ENCODE results near the gene C12orf60.

- TF ChIP-seq ATF2 (tag by site-specific recombination; IDR thresholded peaks at IDR 0.05; ENCODE audit: low read depth) (no peak), CTCF (tag by site-specific recombination; IDR thresholded peaks at IDR 0.05) (no peak), MZF1 (tag by site-specific recombination; IDR thresholded peaks at IDR 0.05; ENCODE audit: borderline replicate concordance) (no peak), ZNF155 (tag by site-specific recombination; IDR thresholded peaks at IDR 0.05) (no peak), BCL6B (tag by site-specific recombination; IDR thresholded peaks at IDR 0.05) (no peak), MEIS1 (CRISPR knock-in tag; IDR thresholded peaks at IDR 0.05; ENCODE audit: borderline replicate concordance) (no peak), KLF9 (tag by site-specific recombination; IDR thresholded peaks at IDR 0.05; ENCODE audit: low read depth) (no peak), ZNF184 (tag by site-specific recombination; IDR thresholded peaks at IDR 0.05) (no peak), REST (tag by site-specific recombination; IDR thresholded peaks at IDR 0.05) (no peak)
These were observed 22.6 kb upstream of the C12orf60 start for GRCh38 chr12:14780859-14781258.
